Measurements from ENCODE around the gene UBALD2. TPM values are rescaled to one million over a fixed set of nuclear protein-coding genes. Genes with fewer than 3 reads are reported as not detected.
"Not testable (repeated sequence)": the region's sequence is repeated elsewhere in the genome, so short reads cannot be mapped to it uniquely, and the experiment has no call there.

UBALD2 gene
- total RNA-seq, 1 experiment from 2014 or later = 87.9 TPM

- Mint-ChIP-seq H3K9me3 (ENCODE audit: low read depth, unreplicated experiment) (no peaks in the 10 kb centered on the region), H3K27me3 (ENCODE audit: unreplicated experiment) (no peaks in the 10 kb centered on the region), H3K36me3 (ENCODE audit: insufficient read depth, unreplicated experiment) (peaks cover 25% of the 10 kb centered on the region), H3K4me1 (ENCODE audit: low read depth, unreplicated experiment) (peaks cover 9% of the 10 kb centered on the region), H3K4me3 (ENCODE audit: low read depth, unreplicated experiment) (peak within 1 kb of the TSS; percentile 82), H3K27ac (ENCODE audit: unreplicated experiment) (peak within 1 kb of the TSS; percentile 28)
- CTCF ChIA-PET = no interaction called here
- no TSS peak for BruUV-seq (replicated peaks)
- no peak for TF ChIP-seq CTCF (IDR thresholded peaks at IDR 0.05; ENCODE audit: unreplicated experiment)
- intact Hi-C loops (cut with micrococcal nuclease; ENCODE audit: unreplicated experiment) = no loop called here
- DNase-seq = peak; percentile 69
Observed at GRCh38 chr17:76240461-76241203, 24.5 kb upstream of the UBALD2 start, which contains the start of gene RNF157. RNF157 (minus strand) TSS chr17:76240493; CDS start chr17:76240240, 253 bp downstream.

- Mint-ChIP-seq H3K9me3 (ENCODE audit: low read depth, unreplicated experiment) (no peaks in the 10 kb centered on the region), H3K27ac (ENCODE audit: unreplicated experiment) (peak overlapping the region; percentile 28), H3K4me1 (ENCODE audit: low read depth, unreplicated experiment) (peaks cover 9% of the 10 kb centered on the region), H3K4me3 (ENCODE audit: low read depth, unreplicated experiment) (peak overlapping the region; percentile 82), H3K36me3 (ENCODE audit: insufficient read depth, unreplicated experiment) (peaks cover 25% of the 10 kb centered on the region), H3K27me3 (ENCODE audit: unreplicated experiment) (no peaks in the 10 kb centered on the region)
- BruUV-seq (replicated peaks) = TSS peak; percentile 94
- no peak for TF ChIP-seq CTCF (IDR thresholded peaks at IDR 0.05; ENCODE audit: unreplicated experiment)
- DNase-seq = no peak
- intact Hi-C loops (cut with micrococcal nuclease; ENCODE audit: unreplicated experiment) = no loop called here
- CTCF ChIA-PET = no interaction called here
Observed at GRCh38 chr17:76241204-76241538, 24.0 kb upstream of the UBALD2 start.

GRCh38 chr17:76241691-76242255 lies 23.4 kb upstream of the UBALD2 start:
- Mint-ChIP-seq H3K27me3 (ENCODE audit: unreplicated experiment) (no peaks in the 10 kb centered on the region), H3K9me3 (ENCODE audit: low read depth, unreplicated experiment) (no peaks in the 10 kb centered on the region), H3K4me1 (ENCODE audit: low read depth, unreplicated experiment) (peaks cover 15% of the 10 kb centered on the region), H3K27ac (ENCODE audit: unreplicated experiment) (peak overlapping the region; percentile 28), H3K4me3 (ENCODE audit: low read depth, unreplicated experiment) (peak overlapping the region; percentile 82), H3K36me3 (ENCODE audit: insufficient read depth, unreplicated experiment) (peaks cover 25% of the 10 kb centered on the region)
- intact Hi-C loops (cut with micrococcal nuclease; ENCODE audit: unreplicated experiment) = no loop called here
- BruUV-seq (replicated peaks) = no TSS peak
- CTCF ChIA-PET = no interaction called here
- DNase-seq = no peak
- no peak for TF ChIP-seq CTCF (IDR thresholded peaks at IDR 0.05; ENCODE audit: unreplicated experiment)

GRCh38 chr17:76243826-76244679 lies 21.1 kb upstream of the UBALD2 start:
- Mint-ChIP-seq H3K36me3 (ENCODE audit: insufficient read depth, unreplicated experiment) (peaks cover 25% of the 10 kb centered on the region), H3K4me1 (ENCODE audit: low read depth, unreplicated experiment) (peaks cover 21% of the 10 kb centered on the region), H3K27me3 (ENCODE audit: unreplicated experiment) (no peaks in the 10 kb centered on the region), H3K4me3 (ENCODE audit: low read depth, unreplicated experiment) (no peak overlapping the region), H3K9me3 (ENCODE audit: low read depth, unreplicated experiment) (no peaks in the 10 kb centered on the region), H3K27ac (ENCODE audit: unreplicated experiment) (no peak overlapping the region)
- CTCF ChIA-PET = interaction anchor here (1.0 to 1.7 kb wide), 4 partner anchors 8 to 35 kb away, joined by 3 to 5 read pairs (median 4); no protein-coding TSS in a partner anchor
- no peak for DNase-seq
- TF ChIP-seq CTCF (IDR thresholded peaks at IDR 0.05; ENCODE audit: unreplicated experiment) = no peak
- BruUV-seq (replicated peaks) = no TSS peak
- intact Hi-C loops (cut with micrococcal nuclease; ENCODE audit: unreplicated experiment) = no loop called here

- H3K27ac Mint-ChIP-seq (ENCODE audit: unreplicated experiment); DNase-seq; H3K4me3 Mint-ChIP-seq (ENCODE audit: low read depth, unreplicated experiment); H3K27me3 Mint-ChIP-seq (ENCODE audit: unreplicated experiment); intact Hi-C loops (cut with micrococcal nuclease; ENCODE audit: unreplicated experiment); CTCF ChIA-PET; H3K9me3 Mint-ChIP-seq (ENCODE audit: low read depth, unreplicated experiment); BruUV-seq (replicated peaks): not testable (repeated sequence)
- Mint-ChIP-seq H3K36me3 (ENCODE audit: insufficient read depth, unreplicated experiment) (peaks cover 19% of the 10 kb centered on the region), H3K4me1 (ENCODE audit: low read depth, unreplicated experiment) (peaks cover 19% of the 10 kb centered on the region)
Observed at GRCh38 chr17:76244721-76245120, 20.4 kb upstream of the UBALD2 start.

Measured in Calu3 (cell line).